HG03354 (cell line): ENCODE data around the gene TXNL4A.

Experiments used
- ATAC-seq: cut with Tn5 transposase; IDR thresholded peaks from one replicate; pipeline ENCODE4 v1.9.1; 2021; ENCODE audit warnings: mild to moderate bottlenecking; ENCODE audit not compliant: unreplicated experiment, poor library complexity, severe bottlenecking

Gene TXNL4A

GRCh38 chr18:79940126-79940813, 48.1 kb downstream of the TXNL4A start:
- ATAC-seq = no peak

- no peak for ATAC-seq
Observed at GRCh38 chr18:79939096-79939495, 49.3 kb downstream of the TXNL4A start.

- ATAC-seq = no peak
Observed at GRCh38 chr18:79938196-79938595, 50.2 kb downstream of the TXNL4A start.

- no peak for ATAC-seq
Observed at GRCh38 chr18:79937103-79937860, 51.1 kb downstream of the TXNL4A start.

GRCh38 chr18:79936641-79937040, 51.7 kb downstream of the TXNL4A start:
- no peak for ATAC-seq

GRCh38 chr18:79935925-79936324, 52.4 kb downstream of the TXNL4A start:
- no peak for ATAC-seq

GRCh38 chr18:79935499-79935898, 52.9 kb downstream of the TXNL4A start:
- ATAC-seq = no peak

- ATAC-seq = no peak
Observed at GRCh38 chr18:79935098-79935480, 53.3 kb downstream of the TXNL4A start.

GRCh38 chr18:79934311-79935097, 53.9 kb downstream of the TXNL4A start:
- ATAC-seq = no peak

GRCh38 chr18:79933765-79934164, 54.6 kb downstream of the TXNL4A start:
- no peak for ATAC-seq

GRCh38 chr18:79932907-79933306, 55.5 kb downstream of the TXNL4A start:
- no peak for ATAC-seq

GRCh38 chr18:79931475-79931874, 56.9 kb downstream of the TXNL4A start:
- ATAC-seq = no peak

GRCh38 chr18:79930020-79930642, 58.2 kb downstream of the TXNL4A start:
- ATAC-seq = no peak

GRCh38 chr18:79928563-79928960, 59.8 kb downstream of the TXNL4A start:
- no peak for ATAC-seq

- no peak for ATAC-seq
Observed at GRCh38 chr18:79927607-79928562, 60.5 kb downstream of the TXNL4A start.

GRCh38 chr18:79926715-79927606, 61.4 kb downstream of the TXNL4A start:
- ATAC-seq = no peak

- ATAC-seq = no peak
Observed at GRCh38 chr18:79926306-79926705, 62.1 kb downstream of the TXNL4A start.
